Trophoblast cell (in vitro differentiated cells and primary cell): Measurements from ENCODE around the gene DNAJC4.

Source experiments
- DNase-seq, 2 donors: peaks; one replicate each; pipeline ENCODE4 v3.0.0-alpha.2; 2016
- H2AFZ ChIP-seq: 2 replicates; pipeline ENCODE4 v1.6.1; 2013; ENCODE audit warnings: low read length, moderate library complexity, mild to moderate bottlenecking; ENCODE audit not compliant: insufficient read depth, poor library complexity
- H2AK5ac ChIP-seq: 2 replicates; pipeline ENCODE4 v1.6.1; 2013; ENCODE audit warnings: mild to moderate bottlenecking, low read length
- H2BK120ac ChIP-seq: 2 replicates; pipeline ENCODE4 v1.6.1; 2013; ENCODE audit warnings: low read length, mild to moderate bottlenecking, moderate library complexity; ENCODE audit not compliant: insufficient read depth, poor library complexity
- H2BK12ac ChIP-seq: 2 replicates; pipeline ENCODE4 v1.6.1; 2013; ENCODE audit warnings: mild to moderate bottlenecking, low read length, moderate library complexity
- H2BK5ac ChIP-seq: 2 replicates; pipeline ENCODE4 v1.6.1; 2013; ENCODE audit warnings: low read length, low read depth, moderate library complexity, mild to moderate bottlenecking; ENCODE audit not compliant: poor library complexity
- H3K14ac ChIP-seq: 2 replicates; pipeline ENCODE4 v1.6.1; 2013; ENCODE audit warnings: mild to moderate bottlenecking, low read length
- H3K18ac ChIP-seq: 2 replicates; pipeline ENCODE4 v1.6.1; 2013; ENCODE audit warnings: mild to moderate bottlenecking, low read length
- H3K23ac ChIP-seq: 2 replicates; pipeline ENCODE4 v1.6.1; 2013; ENCODE audit warnings: low read length
- H3K27ac ChIP-seq: 2 replicates; pipeline ENCODE4 v1.5.1; 2013; ENCODE audit warnings: low read depth, mild to moderate bottlenecking, inconsistent platforms, low read length, moderate library complexity
- H3K27me3 ChIP-seq: 2 replicates; pipeline ENCODE4 v1.6.1; 2013; ENCODE audit warnings: inconsistent platforms, mild to moderate bottlenecking, low read length, moderate library complexity; ENCODE audit not compliant: insufficient read depth
- H3K36me3 ChIP-seq, 2 experiments: 1 replicate in 1 of 2; 2 replicates in 1 of 2; pipeline ENCODE4 v1.6.1; 2013; ENCODE audit warnings: low read length in 2 of 2, mild to moderate bottlenecking in 2 of 2, moderate library complexity in 1 of 2; ENCODE audit not compliant: insufficient read depth in 2 of 2, control insufficient read depth in 1 of 2
- H3K4ac ChIP-seq: 2 replicates; pipeline ENCODE4 v1.6.1; 2013; ENCODE audit warnings: low read depth, mild to moderate bottlenecking, low read length, moderate library complexity
- H3K4me1 ChIP-seq, 2 experiments: 1 replicate in 1 of 2; 2 replicates in 1 of 2; pipeline ENCODE4 v1.6.1; 2013; ENCODE audit warnings: low read length in 2 of 2, mild to moderate bottlenecking in 2 of 2, moderate library complexity in 1 of 2; ENCODE audit not compliant: insufficient read depth in 2 of 2, control insufficient read depth in 1 of 2
- H3K4me2 ChIP-seq: 2 replicates; pipeline ENCODE4 v1.6.1; 2013; ENCODE audit warnings: inconsistent platforms, mild to moderate bottlenecking, low read length, moderate library complexity
- H3K4me3 ChIP-seq: 2 replicates; pipeline ENCODE4 v1.5.1; 2013; ENCODE audit warnings: mild to moderate bottlenecking, low read depth, low read length, inconsistent platforms
- H3K79me1 ChIP-seq: one replicate; pipeline ENCODE4 v1.6.1; 2013; ENCODE audit warnings: low read length
- H3K79me2 ChIP-seq: 2 replicates; pipeline ENCODE4 v1.6.1; 2013; ENCODE audit warnings: low read length, mild to moderate bottlenecking; ENCODE audit not compliant: control insufficient read depth, insufficient read depth, poor library complexity
- H3K9ac ChIP-seq: 2 replicates; pipeline ENCODE4 v1.6.1; 2013; ENCODE audit warnings: mild to moderate bottlenecking, low read length
- H3K9me3 ChIP-seq: 2 replicates; pipeline ENCODE4 v1.6.1; 2013; ENCODE audit warnings: low read depth, mild to moderate bottlenecking, control low read depth, inconsistent platforms, low read length; ENCODE audit not compliant: insufficient read depth
- H4K12ac ChIP-seq: 2 replicates; pipeline ENCODE4 v1.6.1; 2013; ENCODE audit warnings: low read depth, mild to moderate bottlenecking, low read length, moderate library complexity
- H4K8ac ChIP-seq: 2 replicates; pipeline ENCODE4 v1.6.1; 2013; ENCODE audit warnings: low read depth, mild to moderate bottlenecking, low read length, moderate library complexity
- H4K91ac ChIP-seq: one replicate; pipeline ENCODE4 v1.6.1; 2013; ENCODE audit warnings: low read depth, mild to moderate bottlenecking, low read length, moderate library complexity
- WGBS: extraction: QIAGEN DNeasy Blood & Tissue Kit; methylation state at CpG from one replicate; pipeline ENCODE4 v1.1.7; 2013; ENCODE audit warnings: missing lambda C conversion rate; ENCODE audit not compliant: insufficient read length, insufficient coverage; ENCODE audit errors: extremely low coverage; 5-methylcytosine and 5-hydroxymethylcytosine counted together

The DNAJC4 gene

DNA sequence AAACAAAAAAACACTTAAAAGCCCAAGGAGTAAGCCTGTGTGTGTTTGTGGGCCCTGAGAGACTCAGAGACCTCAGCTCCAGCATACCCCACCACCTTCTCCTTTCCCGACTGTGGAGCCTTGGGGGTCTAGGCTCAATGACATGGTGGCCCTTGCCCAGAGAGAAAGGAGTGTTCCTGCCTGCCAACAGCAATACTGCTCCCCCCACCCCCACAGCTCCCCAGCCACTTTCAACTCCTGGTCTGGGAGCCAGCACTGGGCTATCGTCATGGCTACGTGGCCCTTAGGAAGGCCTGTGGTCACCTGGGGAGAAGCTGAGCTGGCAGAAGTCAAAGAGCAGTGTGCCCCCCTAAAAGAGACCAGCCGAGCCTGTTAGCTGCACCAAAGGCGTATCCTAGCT is 13.8 kb downstream of the DNAJC4 start:
- Histone ChIP-seq H3K79me2 (peaks cover 32% of the 10 kb centered on the region), H3K4ac (peak overlapping the region; percentile 23), H3K36me3 (peaks cover 20 to 27% of the 10 kb centered on the region in 2 experiments), H3K27ac (no peak overlapping the region), H3K23ac (no peak overlapping the region), H3K4me1 (peaks cover 28 to 42% of the 10 kb centered on the region in 2 experiments), H3K27me3 (no peaks in the 10 kb centered on the region), H3K4me2 (no peak overlapping the region), H3K9me3 (peaks cover 4% of the 10 kb centered on the region), H3K4me3 (no peak overlapping the region), H2BK12ac (no peak overlapping the region), H2BK5ac (no peak overlapping the region), H3K9ac (no peak overlapping the region), H4K8ac (no peak overlapping the region), H3K79me1 (peaks cover 44% of the 10 kb centered on the region), H2AFZ (no peak overlapping the region), H4K12ac (no peak overlapping the region), H2BK120ac (no peak overlapping the region), H4K91ac (no peak overlapping the region), H3K14ac (no peak overlapping the region), H2AK5ac (no peak overlapping the region), H3K18ac (peak overlapping the region; percentile 29)
- DNase-seq: no peak
- WGBS: no CpG with 5 or more reads among the region's 5 CpGs

DNA sequence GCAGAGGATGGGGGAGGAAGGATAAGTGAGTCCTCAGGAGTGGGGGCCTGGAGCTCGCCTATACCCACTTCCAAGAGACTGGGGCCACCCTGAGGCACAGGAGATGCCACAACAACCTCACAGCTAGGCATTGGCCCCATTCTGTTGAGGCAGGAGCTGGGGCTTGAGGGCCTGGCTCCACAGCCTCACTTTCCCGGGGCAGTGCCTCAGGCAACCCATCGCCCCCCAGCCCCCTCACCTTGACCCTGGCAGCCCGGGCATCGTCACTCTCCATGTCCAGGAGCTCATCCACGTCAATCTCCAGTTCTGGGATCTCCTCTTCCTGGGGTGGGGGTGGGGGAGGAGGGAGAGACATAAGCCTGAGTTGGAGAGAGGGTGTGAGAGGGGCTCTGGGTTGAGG is 14.6 kb downstream of the DNAJC4 start:
- H2BK12ac ChIP-seq: peak overlapping the region; percentile 18
- H2BK120ac ChIP-seq: peak overlapping the region; percentile 23
- H2BK5ac ChIP-seq: no peak overlapping the region
- H3K9me3 ChIP-seq: peaks cover 4% of the 10 kb centered on the region
- peak overlapping the region; percentile 18 for H3K14ac ChIP-seq
- H3K27me3 ChIP-seq: no peaks in the 10 kb centered on the region
- H3K9ac ChIP-seq: peak overlapping the region; percentile 32
- DNase-seq: no peak
- WGBS: no CpG with 5 or more reads among the region's 6 CpGs
- peaks cover 23 to 37% of the 10 kb centered on the region in 2 experiments for H3K4me1 ChIP-seq
- H3K4me2 ChIP-seq: peak overlapping the region; percentile 73
- peak overlapping the region; percentile 67 for H4K91ac ChIP-seq
- H2AFZ ChIP-seq: no peak overlapping the region
- peaks cover 32% of the 10 kb centered on the region for H3K79me2 ChIP-seq
- H3K4me3 ChIP-seq: peak overlapping the region; percentile 97
- H2AK5ac ChIP-seq: peak overlapping the region; percentile 11
- no peak overlapping the region for H3K23ac ChIP-seq
- H3K18ac ChIP-seq: peak overlapping the region; percentile 22
- peak overlapping the region; percentile 87 for H3K27ac ChIP-seq
- H4K8ac ChIP-seq: peak overlapping the region; percentile 61
- H4K12ac ChIP-seq: no peak overlapping the region
- H3K4ac ChIP-seq: peak overlapping the region; percentile 89
- H3K79me1 ChIP-seq: peaks cover 44% of the 10 kb centered on the region
- peaks cover 19 to 26% of the 10 kb centered on the region in 2 experiments for H3K36me3 ChIP-seq

- H3K14ac ChIP-seq: peak overlapping the region; percentile 78
- H4K8ac ChIP-seq: peak overlapping the region; percentile 32
- no peak overlapping the region for H2BK12ac ChIP-seq
- peaks cover 41% of the 10 kb centered on the region for H3K79me1 ChIP-seq
- no peaks in the 10 kb centered on the region for H3K27me3 ChIP-seq
- DNase-seq: no peak
- H3K4ac ChIP-seq: peak overlapping the region; percentile 89
- H3K4me3 ChIP-seq: peak overlapping the region; percentile 97
- H4K12ac ChIP-seq: no peak overlapping the region
- no peak overlapping the region for H2BK5ac ChIP-seq
- peaks cover 20 to 32% of the 10 kb centered on the region in 2 experiments for H3K4me1 ChIP-seq
- peak overlapping the region; percentile 32 for H3K9ac ChIP-seq
- peaks cover 19 to 26% of the 10 kb centered on the region in 2 experiments for H3K36me3 ChIP-seq
- H3K23ac ChIP-seq: no peak overlapping the region
- peaks cover 4% of the 10 kb centered on the region for H3K9me3 ChIP-seq
- peak overlapping the region; percentile 67 for H4K91ac ChIP-seq
- WGBS: no CpG with 5 or more reads among the region's 6 CpGs
- peaks cover 32% of the 10 kb centered on the region for H3K79me2 ChIP-seq
- H3K4me2 ChIP-seq: peak overlapping the region; percentile 73
- H2AFZ ChIP-seq: no peak overlapping the region
- H2AK5ac ChIP-seq: no peak overlapping the region
- peak overlapping the region; percentile 41 for H3K18ac ChIP-seq
- peak overlapping the region; percentile 87 for H3K27ac ChIP-seq
- H2BK120ac ChIP-seq: peak overlapping the region; percentile 23
These were observed 15.1 kb downstream of the DNAJC4 start for GRCh38 chr11:64245401-64245796.

- peak overlapping the region; percentile 58 for H4K8ac ChIP-seq
- peak overlapping the region; percentile 23 for H2BK5ac ChIP-seq
- peaks cover 19 to 26% of the 10 kb centered on the region in 2 experiments for H3K36me3 ChIP-seq
- peak overlapping the region; percentile 60 for H2AK5ac ChIP-seq
- H2BK120ac ChIP-seq: peak overlapping the region; percentile 50
- peak overlapping the region; percentile 75 for H4K91ac ChIP-seq
- peak; percentile 97 to 100 for DNase-seq
- peak overlapping the region; percentile 78 for H3K14ac ChIP-seq
- peak overlapping the region; percentile 1 for H2BK12ac ChIP-seq
- peak overlapping the region; percentile 56 for H4K12ac ChIP-seq
- no CpG with 5 or more reads among the region's 46 CpGs for WGBS
- peak overlapping the region; percentile 89 for H3K4ac ChIP-seq
- H3K18ac ChIP-seq: peak overlapping the region; percentile 52
- H3K9ac ChIP-seq: peak overlapping the region; percentile 92
- peak overlapping the region; percentile 50 for H3K23ac ChIP-seq
- peak overlapping the region; percentile 73 for H3K4me2 ChIP-seq
- peak overlapping the region; percentile 41 for H2AFZ ChIP-seq
- H3K79me2 ChIP-seq: peaks cover 28% of the 10 kb centered on the region
- peak overlapping the region; percentile 87 for H3K27ac ChIP-seq
- H3K4me1 ChIP-seq: peaks cover 24 to 35% of the 10 kb centered on the region in 2 experiments
- peaks cover 39% of the 10 kb centered on the region for H3K79me1 ChIP-seq
- H3K4me3 ChIP-seq: peak overlapping the region; percentile 97
- H3K9me3 ChIP-seq: peaks cover 4% of the 10 kb centered on the region
- H3K27me3 ChIP-seq: no peaks in the 10 kb centered on the region
These were observed 15.7 kb downstream of the DNAJC4 start for GRCh38 chr11:64245797-64246620.
